ENCODE measurements around the gene CCL20.
A peak's percentile ranks its signal among the peaks of the same experiment; 100 is the strongest.

Gene CCL20

DNA sequence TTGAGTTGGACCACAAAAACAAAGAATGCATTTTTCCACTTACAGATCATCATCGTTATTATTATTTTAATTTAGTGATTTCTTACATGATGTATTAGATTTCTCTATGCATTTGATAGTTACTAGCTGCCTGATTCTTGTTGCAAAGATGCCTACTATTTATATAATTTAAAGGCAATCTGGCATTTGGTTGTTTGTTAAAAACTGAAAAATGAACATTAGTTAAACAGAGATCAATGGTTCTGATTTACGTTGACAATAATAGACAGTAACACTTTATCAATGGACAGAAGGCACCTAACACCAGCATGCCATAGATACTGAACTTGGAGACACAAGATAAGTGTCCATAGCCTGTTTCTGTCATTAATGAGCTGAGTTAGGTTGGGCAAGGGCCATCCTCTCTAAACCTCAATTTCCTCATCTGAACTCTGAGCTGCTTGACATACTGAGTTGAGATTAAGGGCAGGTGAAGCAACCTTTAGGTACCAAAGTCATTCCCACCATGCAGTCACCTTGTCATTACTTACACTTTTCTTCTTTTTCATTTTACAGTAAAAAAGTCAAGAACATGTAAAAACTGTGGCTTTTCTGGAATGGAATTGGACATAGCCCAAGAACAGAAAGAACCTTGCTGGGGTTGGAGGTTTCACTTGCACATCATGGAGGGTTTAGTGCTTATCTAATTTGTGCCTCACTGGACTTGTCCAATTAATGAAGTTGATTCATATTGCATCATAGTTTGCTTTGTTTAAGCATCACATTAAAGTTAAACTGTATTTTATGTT, 3.1 kb downstream of the CCL20 start:
- peak; percentile 68 for DNase-seq (ENCODE audit: low read depth)
- TF ChIP-seq, protein P1, sequence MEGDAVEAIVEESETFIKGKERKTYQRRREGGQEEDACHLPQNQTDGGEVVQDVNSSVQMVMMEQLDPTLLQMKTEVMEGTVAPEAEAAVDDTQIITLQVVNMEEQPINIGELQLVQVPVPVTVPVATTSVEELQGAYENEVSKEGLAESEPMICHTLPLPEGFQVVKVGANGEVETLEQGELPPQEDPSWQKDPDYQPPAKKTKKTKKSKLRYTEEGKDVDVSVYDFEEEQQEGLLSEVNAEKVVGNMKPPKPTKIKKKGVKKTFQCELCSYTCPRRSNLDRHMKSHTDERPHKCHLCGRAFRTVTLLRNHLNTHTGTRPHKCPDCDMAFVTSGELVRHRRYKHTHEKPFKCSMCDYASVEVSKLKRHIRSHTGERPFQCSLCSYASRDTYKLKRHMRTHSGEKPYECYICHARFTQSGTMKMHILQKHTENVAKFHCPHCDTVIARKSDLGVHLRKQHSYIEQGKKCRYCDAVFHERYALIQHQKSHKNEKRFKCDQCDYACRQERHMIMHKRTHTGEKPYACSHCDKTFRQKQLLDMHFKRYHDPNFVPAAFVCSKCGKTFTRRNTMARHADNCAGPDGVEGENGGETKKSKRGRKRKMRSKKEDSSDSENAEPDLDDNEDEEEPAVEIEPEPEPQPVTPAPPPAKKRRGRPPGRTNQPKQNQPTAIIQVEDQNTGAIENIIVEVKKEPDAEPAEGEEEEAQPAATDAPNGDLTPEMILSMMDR (conservative IDR thresholded peaks at IDR 0.05; ENCODE audit: control insufficient read depth, insufficient read depth, low read depth, low read length) = no peak
- H3K4me3 ChIP-seq (ENCODE audit: control insufficient read depth, low read depth, low read length) = peak overlapping the region; percentile 69

DNA sequence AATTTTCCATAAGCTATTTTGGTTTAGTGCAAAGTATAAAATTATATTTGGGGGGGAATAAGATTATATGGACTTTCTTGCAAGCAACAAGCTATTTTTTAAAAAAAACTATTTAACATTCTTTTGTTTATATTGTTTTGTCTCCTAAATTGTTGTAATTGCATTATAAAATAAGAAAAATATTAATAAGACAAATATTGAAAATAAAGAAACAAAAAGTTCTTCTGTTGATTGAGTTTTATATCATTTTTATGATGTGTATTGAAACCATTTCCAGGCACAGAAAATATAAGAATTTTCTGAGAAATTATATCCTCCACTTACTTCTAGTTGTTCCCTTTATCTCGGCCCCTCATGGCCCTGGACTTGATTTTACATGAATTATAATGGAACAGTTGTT, 3.7 kb downstream of the CCL20 start:
- no peak for DNase-seq (ENCODE audit: low read depth)
- peak overlapping the region; percentile 69 for H3K4me3 ChIP-seq (ENCODE audit: control insufficient read depth, low read depth, low read length)
- TF ChIP-seq, protein P1 (conservative IDR thresholded peaks at IDR 0.05; ENCODE audit: control insufficient read depth, insufficient read depth, low read depth, low read length) = no peak

GRCh38 chr2:227817850-227818674, 4.4 kb downstream of the CCL20 start:
- DNase-seq (ENCODE audit: low read depth) = peak; percentile 100
- peak overlapping the region; percentile 69 for H3K4me3 ChIP-seq (ENCODE audit: control insufficient read depth, low read depth, low read length)
- TF ChIP-seq, protein P1 (conservative IDR thresholded peaks at IDR 0.05; ENCODE audit: control insufficient read depth, insufficient read depth, low read depth, low read length) = no peak

DNA sequence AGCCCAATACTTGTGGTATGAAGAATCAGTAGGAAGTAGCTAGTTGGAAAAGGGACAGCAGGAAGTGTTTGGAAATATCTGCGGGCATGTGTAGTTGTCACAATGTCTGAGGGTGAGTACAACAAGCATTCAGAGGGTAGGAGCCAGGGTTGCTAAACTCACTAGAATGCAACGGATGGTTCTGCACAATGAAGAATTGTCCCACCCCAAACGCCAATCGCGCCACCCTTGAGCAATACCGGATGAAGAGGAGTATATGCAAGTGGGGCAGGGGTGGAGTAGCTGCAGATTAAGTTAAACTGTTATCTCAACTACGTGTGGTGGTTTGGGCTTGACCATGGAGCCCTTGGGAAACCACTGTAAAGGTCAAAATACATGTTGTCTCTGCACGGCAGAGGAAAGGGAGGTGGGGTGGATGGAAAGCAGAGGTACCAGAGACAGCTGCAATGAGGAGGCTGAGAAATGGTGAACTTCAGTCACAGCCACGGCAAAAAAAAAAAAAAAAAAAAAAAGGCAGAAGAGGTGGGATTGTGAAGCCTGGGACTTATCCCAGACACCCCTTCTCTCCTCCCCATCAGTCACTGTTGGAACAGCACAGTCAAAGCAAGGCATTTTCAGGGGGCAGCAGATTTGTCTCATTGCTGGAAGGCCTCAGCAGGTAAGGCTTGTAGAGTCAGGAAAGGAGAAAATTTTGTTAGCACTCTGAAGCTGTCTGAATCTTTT, 5.2 kb downstream of the CCL20 start:
- TF ChIP-seq, protein P1 (conservative IDR thresholded peaks at IDR 0.05; ENCODE audit: control insufficient read depth, insufficient read depth, low read depth, low read length) = no peak
- DNase-seq (ENCODE audit: low read depth) = no peak
- H3K4me3 ChIP-seq (ENCODE audit: control insufficient read depth, low read depth, low read length) = no peak overlapping the region

DNA sequence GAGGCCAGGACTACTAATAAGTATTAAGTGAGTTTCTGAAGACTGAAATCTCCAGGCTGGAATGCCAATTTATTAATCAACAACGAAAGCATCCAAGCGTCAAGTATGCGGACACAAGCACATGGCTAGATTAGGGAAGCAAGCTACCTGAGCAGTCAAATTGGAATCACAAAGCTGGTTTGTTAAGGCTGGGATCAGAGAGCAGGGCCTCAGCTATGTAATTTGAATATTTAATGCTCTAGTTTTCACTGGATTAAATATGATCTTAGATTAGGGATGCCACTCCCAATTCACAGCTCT, 5.7 kb downstream of the CCL20 start:
- no peak for DNase-seq (ENCODE audit: low read depth)
- TF ChIP-seq, protein P1 (conservative IDR thresholded peaks at IDR 0.05; ENCODE audit: control insufficient read depth, insufficient read depth, low read depth, low read length) = no peak
- H3K4me3 ChIP-seq (ENCODE audit: control insufficient read depth, low read depth, low read length) = no peak overlapping the region

GRCh38 chr2:227821043-227821942, 7.7 kb downstream of the CCL20 start:
- DNase-seq (ENCODE audit: low read depth) = peak; percentile 71
- TF ChIP-seq, protein P1 (conservative IDR thresholded peaks at IDR 0.05; ENCODE audit: control insufficient read depth, insufficient read depth, low read depth, low read length) = no peak
- no peak overlapping the region for H3K4me3 ChIP-seq (ENCODE audit: control insufficient read depth, low read depth, low read length)
